Stimulated activated CD4-positive, alpha-beta T cell treated with anti-CD3 and anti-CD28 coated beads, TNF-alpha, amount 100 ng/mL, for 24 hours (primary cell): ENCODE data around the gene KMT5B.
A peak's percentile ranks its signal among the peaks of the same experiment; 100 is the strongest.
"Not testable (repeated sequence)": the region's sequence is repeated elsewhere in the genome, so short reads cannot be mapped to it uniquely, and the experiment has no call there.

Experiments used
- DNase-seq, 3 experiments: peaks; one replicate each; pipeline ENCODE4 v3.0.0-alpha.2; 2020; ENCODE audit warnings: low read depth in 3 of 3

The KMT5B gene

GRCh38 chr11:68213135-68213515 lies at the start of gene KMT5B:
TSS of gene KMT5B (minus strand) at chr11:68213296. CDS start at chr11:68190076, 23,220 bp downstream.
- DNase-seq: peak in 1 of 3 experiments; percentile 59

- no peak for DNase-seq
These were observed 49.4 kb upstream of the KMT5B start for GRCh38 chr11:68262544-68262827.

- no peak for DNase-seq
These were observed 48.9 kb upstream of the KMT5B start for GRCh38 chr11:68261749-68262543.

GRCh38 chr11:68261006-68261405 lies 47.9 kb upstream of the KMT5B start:
- DNase-seq: no peak

- DNase-seq: no peak
These were observed 47.4 kb upstream of the KMT5B start for GRCh38 chr11:68260484-68260883.

- no peak for DNase-seq
These were observed 46.2 kb upstream of the KMT5B start for GRCh38 chr11:68259122-68259959.

- DNase-seq: no peak
These were observed 45.3 kb upstream of the KMT5B start for GRCh38 chr11:68258363-68258765.

GRCh38 chr11:68257477-68258362 lies 44.6 kb upstream of the KMT5B start:
- DNase-seq: peak; percentile 83 to 93 (median 89)

GRCh38 chr11:68256331-68256741 lies 43.2 kb upstream of the KMT5B start:
- DNase-seq: no peak

GRCh38 chr11:68255526-68255925 lies 42.4 kb upstream of the KMT5B start:
- DNase-seq: no peak

GRCh38 chr11:68254421-68254820 lies 41.3 kb upstream of the KMT5B start:
- DNase-seq: no peak

GRCh38 chr11:68251765-68252164 lies 38.7 kb upstream of the KMT5B start:
- DNase-seq: no peak

GRCh38 chr11:68244912-68245311 lies 31.8 kb upstream of the KMT5B start:
- not testable (repeated sequence) for DNase-seq

- DNase-seq: not testable (repeated sequence)
These were observed 30.8 kb upstream of the KMT5B start for GRCh38 chr11:68243847-68244246.

GRCh38 chr11:68242616-68243015 lies 29.5 kb upstream of the KMT5B start:
- DNase-seq: no peak

- DNase-seq: no peak
These were observed 18.5 kb upstream of the KMT5B start for GRCh38 chr11:68231621-68232020.

- DNase-seq: no peak
These were observed 16.5 kb upstream of the KMT5B start for GRCh38 chr11:68229601-68230000.

GRCh38 chr11:68226421-68226820 lies 13.3 kb upstream of the KMT5B start:
- DNase-seq: no peak

GRCh38 chr11:68224606-68225005 lies 11.5 kb upstream of the KMT5B start:
- no peak for DNase-seq

GRCh38 chr11:68223275-68223674 lies 10.2 kb upstream of the KMT5B start:
- DNase-seq: no peak

- no peak for DNase-seq
These were observed 8.3 kb upstream of the KMT5B start for GRCh38 chr11:68221406-68221805.
